Measurements from ENCODE around the gene MASP1.

- TF ChIP-seq EZH2 (IDR thresholded peaks at IDR 0.05) (no peak), POLR2AphosphoS5 (IDR thresholded peaks at IDR 0.05; ENCODE audit: borderline replicate concordance, low read depth, low read length) (no peak)
These were observed 81.4 kb downstream of the MASP1 start for GRCh38 chr3:187210091-187210490.

All from SK-N-MC (cell line).